NCI-H146 treated with DMSO at 0.1 percent for 48 hours (cell line): ENCODE data around the gene PPP1R7.

Experiments
- DNase-seq: peaks from one replicate; lab custom pipeline; 2025; ENCODE audit not compliant: unreplicated experiment; lab: John Stamatoyannopoulos, UW

PPP1R7 gene

GRCh38 chr2:241160318-241160717, 10.1 kb downstream of the PPP1R7 start:
- DNase-seq: no peak

GRCh38 chr2:241161646-241162281, 11.5 kb downstream of the PPP1R7 start:
- DNase-seq: no peak

- DNase-seq: no peak
Measured at GRCh38 chr2:241163601-241164118, 13.4 kb downstream of the PPP1R7 start.

- DNase-seq: no peak
Measured at GRCh38 chr2:241168366-241168765, 18.1 kb downstream of the PPP1R7 start.

- no peak for DNase-seq
Measured at GRCh38 chr2:241173557-241173956, 23.3 kb downstream of the PPP1R7 start.

- DNase-seq: no peak
Measured at GRCh38 chr2:241177526-241178334, 27.5 kb downstream of the PPP1R7 start.

- no peak for DNase-seq
Measured at GRCh38 chr2:241178961-241179360, 28.7 kb downstream of the PPP1R7 start.

GRCh38 chr2:241179899-241180298, 29.6 kb downstream of the PPP1R7 start:
- no peak for DNase-seq

- no peak for DNase-seq
Measured at GRCh38 chr2:241180495-241180894, 30.2 kb downstream of the PPP1R7 start.

- no peak for DNase-seq
Measured at GRCh38 chr2:241182126-241182525, 31.9 kb downstream of the PPP1R7 start.

- no peak for DNase-seq
Measured at GRCh38 chr2:241182531-241183133, 32.4 kb downstream of the PPP1R7 start.

- no peak for DNase-seq
Measured at GRCh38 chr2:241183221-241183620, 33.0 kb downstream of the PPP1R7 start.

GRCh38 chr2:241184901-241185300, 34.6 kb downstream of the PPP1R7 start:
- DNase-seq: no peak

- DNase-seq: no peak
Measured at GRCh38 chr2:241185961-241186360, 35.7 kb downstream of the PPP1R7 start.

- DNase-seq: no peak
Measured at GRCh38 chr2:241187101-241187917, 37.0 kb downstream of the PPP1R7 start.

GRCh38 chr2:241187918-241188234, 37.6 kb downstream of the PPP1R7 start:
- DNase-seq: no peak

- no peak for DNase-seq
Measured at GRCh38 chr2:241188361-241189092, 38.3 kb downstream of the PPP1R7 start, which contains the start of gene ANO7. ANO7 (plus strand) TSS chr2:241188677; CDS start chr2:241190064, 1,387 bp downstream.

- no peak for DNase-seq
Measured at GRCh38 chr2:241189093-241189855, 39.0 kb downstream of the PPP1R7 start.

GRCh38 chr2:241189856-241190201, 39.6 kb downstream of the PPP1R7 start:
- no peak for DNase-seq
